Large intestine (tissue), 1 donor: Measurements from ENCODE around the gene STPG4. TPM values are rescaled to one million over a fixed set of nuclear protein-coding genes. Genes with fewer than 3 reads are reported as not detected.

ENCODE experiments used
- polyA plus RNA-seq: library from polyadenylated mRNA; unstranded; fragments of 120-200 nt; gene quantifications from one replicate; pipeline ENCODE4 v1.2.1, GENCODE V29; 2013

The STPG4 gene
- polyA plus RNA-seq, 1 donor = 0.18 TPM

Other genes with a start within 250 kb of the STPG4 start
- gene MCFD2, start 239.5 kb downstream of the STPG4 start, polyA plus RNA-seq = 60.1 TPM
- 16.7 TPM for gene TTC7A, start 214.1 kb downstream of the STPG4 start, polyA plus RNA-seq
- 890 TPM for gene CALM2, start 21.2 kb upstream of the STPG4 start, polyA plus RNA-seq
- gene EPCAM, start 214.0 kb upstream of the STPG4 start, polyA plus RNA-seq = 982 TPM
- gene MSH2, start 247.8 kb upstream of the STPG4 start, polyA plus RNA-seq = 28.7 TPM